HL-60 (cell line): ENCODE measurements around the gene AP2B1.

Experiments used
- CTCF ChIP-seq: IDR thresholded peaks from one replicate; pipeline ENCODE4 v1.5.1; 2011; ENCODE audit warnings: low read length, control low read depth, inconsistent platforms; ENCODE audit not compliant: insufficient read depth
- GABPA ChIP-seq: IDR thresholded peaks from 2 replicates; pipeline ENCODE4 v1.6.1; 2012; ENCODE audit warnings: low read depth
- POLR2AphosphoS5 ChIP-seq: IDR thresholded peaks from 2 replicates; pipeline ENCODE4 v1.6.1; 2012; ENCODE audit warnings: low read depth
- REST ChIP-seq: IDR thresholded peaks from 2 replicates; pipeline ENCODE4 v1.6.1; 2012; ENCODE audit warnings: low read depth; ENCODE audit not compliant: insufficient replicate concordance
- SPI1 ChIP-seq: IDR thresholded peaks from 2 replicates; pipeline ENCODE4 v1.6.1; 2012; ENCODE audit warnings: low read depth, mild to moderate bottlenecking, borderline replicate concordance

GRCh38 chr17:35666967-35667532 is 79.9 kb downstream of the AP2B1 start:
- no peak for TF ChIP-seq POLR2AphosphoS5
- no peak for TF ChIP-seq CTCF
- TF ChIP-seq SPI1: no peak
- no peak for TF ChIP-seq REST
- TF ChIP-seq GABPA: no peak
